ENCODE data around the gene AURKA.

The AURKA gene

DNA sequence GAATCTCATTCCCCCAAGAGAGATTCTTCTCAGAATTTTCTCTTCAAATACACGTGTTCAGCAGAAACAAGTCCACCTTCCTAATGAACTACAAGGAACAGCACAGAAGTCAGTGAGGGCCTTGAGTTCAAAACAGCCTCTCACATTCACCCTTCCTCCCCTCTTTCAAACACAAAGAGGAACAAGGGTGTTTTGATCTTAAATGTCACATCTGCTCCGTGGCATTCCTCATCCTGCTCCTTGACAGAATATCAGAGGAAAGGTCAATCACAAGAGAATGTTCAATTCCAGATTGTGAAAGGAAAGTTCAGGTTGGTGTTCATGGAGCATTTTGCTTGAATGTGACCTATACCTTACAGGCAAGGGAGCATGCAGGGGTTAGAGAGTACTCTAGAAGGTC lies 68.8 kb downstream of the AURKA start:
- no peak for TF ChIP-seq POLR2AphosphoS5 (IDR thresholded peaks at IDR 0.05; ENCODE audit: low read depth, low read length)
- TF ChIP-seq POLR2A (IDR thresholded peaks at IDR 0.05; ENCODE audit: low read depth, low read length), result no peak
- no peak for TF ChIP-seq TAF1 (IDR thresholded peaks at IDR 0.05; ENCODE audit: borderline replicate concordance, low read depth, low read length)
- FAIRE-seq (no peak), DNase-seq (ENCODE audit: insufficient read length) (no peak)

DNA sequence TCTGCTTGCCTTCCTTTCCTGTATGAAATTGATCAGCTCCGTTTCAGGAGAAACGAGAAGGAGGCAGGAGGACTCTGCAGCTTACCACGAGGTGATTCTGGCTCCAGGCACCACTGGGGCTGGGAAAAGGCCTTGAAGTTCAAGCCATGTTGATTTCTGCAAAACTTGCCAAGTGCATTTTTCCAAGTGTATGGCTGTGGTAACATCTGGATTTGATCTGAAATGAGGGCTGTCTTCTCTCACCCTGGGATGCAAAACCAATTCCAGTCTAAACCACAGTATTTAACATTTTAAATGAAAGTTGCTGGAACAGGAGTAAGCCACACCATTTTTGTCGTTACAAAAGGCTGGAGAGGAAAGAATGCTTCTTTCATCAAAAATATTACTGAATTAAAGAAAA lies 69.3 kb downstream of the AURKA start:
- DNase-seq (ENCODE audit: insufficient read length) (no peak), FAIRE-seq (no peak)
- TF ChIP-seq POLR2A (IDR thresholded peaks at IDR 0.05; ENCODE audit: low read depth, low read length), result no peak
- TF ChIP-seq TAF1 (IDR thresholded peaks at IDR 0.05; ENCODE audit: borderline replicate concordance, low read depth, low read length), result no peak
- TF ChIP-seq POLR2AphosphoS5 (IDR thresholded peaks at IDR 0.05; ENCODE audit: low read depth, low read length), result no peak
